ENCODE measurements around the gene VWF. TPM values are rescaled to one million over a fixed set of nuclear protein-coding genes. Genes with fewer than 3 reads are reported as not detected.

VWF gene
- total RNA-seq, 1 donor from 2014 or later: 275 TPM

GRCh38 chr12:5946388-5946787 lies 178.1 kb downstream of the VWF start:
- no peak for DNase-seq
- ATAC-seq: no peak
- intact Hi-C loops (cut with micrococcal nuclease): no loop called here

- intact Hi-C loops (cut with micrococcal nuclease): no loop called here
- DNase-seq: peak; percentile 40
- ATAC-seq: peak; percentile 82
Measured at GRCh38 chr12:5945071-5946008, 179.1 kb downstream of the VWF start, which contains the start of gene ANO2. ANO2 (minus strand) TSS chr12:5945259; CDS start chr12:5945217, 42 bp downstream.

- no peak for ATAC-seq
- intact Hi-C loops (cut with micrococcal nuclease): no loop called here
Measured at GRCh38 chr12:5944688-5945070, 179.8 kb downstream of the VWF start.

GRCh38 chr12:5944053-5944452 lies 180.4 kb downstream of the VWF start:
- ATAC-seq: no peak
- intact Hi-C loops (cut with micrococcal nuclease): no loop called here
- no peak for DNase-seq

More at GRCh38 chr12:5944688-5945070, 179.8 kb downstream of the VWF start:
- DNase-seq: no peak

- DNase-seq (no peak), ATAC-seq (no peak)
- intact Hi-C loops (cut with micrococcal nuclease): no loop called here
Measured at GRCh38 chr12:5941907-5942306, 182.6 kb downstream of the VWF start.

DNA sequence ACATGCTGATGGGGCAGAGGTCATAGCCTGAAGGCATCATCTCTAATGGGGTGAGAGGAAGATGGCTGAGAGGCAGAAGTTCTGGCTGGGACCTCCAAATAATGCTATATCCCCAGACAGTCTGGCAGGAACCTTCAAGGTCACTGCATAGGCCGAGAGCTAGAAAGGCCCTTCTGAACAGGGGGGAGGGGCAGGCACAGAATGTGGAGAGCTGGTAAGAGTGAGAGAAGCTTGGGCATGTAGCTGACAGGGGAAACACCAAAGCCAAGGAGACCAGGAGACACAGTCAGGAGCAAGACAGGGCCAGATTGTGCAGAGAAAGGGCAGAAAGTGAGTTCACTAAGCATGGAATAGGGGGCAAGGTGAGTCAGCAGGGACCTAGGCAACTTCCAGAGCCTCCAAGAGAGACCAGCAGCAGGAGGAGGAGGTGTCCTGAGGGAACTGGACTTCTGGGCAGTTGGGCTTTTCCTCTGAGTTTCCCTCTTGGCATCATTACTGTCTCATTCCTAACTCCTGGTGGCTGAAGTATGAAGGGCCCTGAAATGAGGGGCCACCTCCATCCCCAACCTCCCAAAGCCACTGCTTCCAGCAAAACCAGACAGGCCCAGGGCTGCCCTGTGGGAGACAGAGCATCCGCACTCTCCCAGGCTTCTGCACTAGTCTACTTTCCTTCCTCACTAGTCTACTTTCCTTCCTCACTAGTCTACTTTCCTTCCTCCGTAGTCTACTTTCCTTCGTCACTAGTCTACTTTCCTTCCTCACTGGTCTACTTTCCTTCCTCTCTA lies 196.5 kb downstream of the VWF start:
- DNase-seq (no peak), ATAC-seq (no peak)
- intact Hi-C loops (cut with micrococcal nuclease): no loop called here

- intact Hi-C loops (cut with micrococcal nuclease): no loop called here
- DNase-seq: no peak
- no peak for ATAC-seq
Measured at GRCh38 chr12:5925646-5926045, 198.8 kb downstream of the VWF start.

GRCh38 chr12:5924342-5924741 lies 200.1 kb downstream of the VWF start:
- no peak for ATAC-seq
- intact Hi-C loops (cut with micrococcal nuclease): no loop called here
- no peak for DNase-seq

DNA sequence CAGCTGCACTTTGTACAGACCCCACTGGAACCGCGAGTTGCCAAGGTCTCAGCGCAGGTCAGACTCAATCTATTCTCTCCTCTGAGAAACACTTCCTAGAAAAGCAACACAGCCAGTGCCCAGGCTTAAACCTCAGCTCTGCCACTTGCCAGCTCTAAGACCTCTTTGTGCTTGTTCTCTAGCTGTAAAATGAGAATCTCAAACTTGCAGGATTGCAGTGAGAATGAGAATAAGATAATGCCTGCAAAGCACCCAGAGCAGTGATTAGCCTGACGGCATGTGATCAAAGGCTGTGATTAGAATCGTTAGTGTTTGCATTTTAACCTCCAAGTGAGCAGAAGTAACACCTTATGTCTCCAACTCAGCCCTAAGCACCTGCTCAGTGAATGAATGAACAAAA lies 200.7 kb downstream of the VWF start:
- no peak for ATAC-seq
- no peak for DNase-seq
- intact Hi-C loops (cut with micrococcal nuclease): no loop called here

GRCh38 chr12:5923043-5923605 lies 201.3 kb downstream of the VWF start:
- DNase-seq: no peak
- ATAC-seq: no peak
- intact Hi-C loops (cut with micrococcal nuclease): no loop called here

DNA sequence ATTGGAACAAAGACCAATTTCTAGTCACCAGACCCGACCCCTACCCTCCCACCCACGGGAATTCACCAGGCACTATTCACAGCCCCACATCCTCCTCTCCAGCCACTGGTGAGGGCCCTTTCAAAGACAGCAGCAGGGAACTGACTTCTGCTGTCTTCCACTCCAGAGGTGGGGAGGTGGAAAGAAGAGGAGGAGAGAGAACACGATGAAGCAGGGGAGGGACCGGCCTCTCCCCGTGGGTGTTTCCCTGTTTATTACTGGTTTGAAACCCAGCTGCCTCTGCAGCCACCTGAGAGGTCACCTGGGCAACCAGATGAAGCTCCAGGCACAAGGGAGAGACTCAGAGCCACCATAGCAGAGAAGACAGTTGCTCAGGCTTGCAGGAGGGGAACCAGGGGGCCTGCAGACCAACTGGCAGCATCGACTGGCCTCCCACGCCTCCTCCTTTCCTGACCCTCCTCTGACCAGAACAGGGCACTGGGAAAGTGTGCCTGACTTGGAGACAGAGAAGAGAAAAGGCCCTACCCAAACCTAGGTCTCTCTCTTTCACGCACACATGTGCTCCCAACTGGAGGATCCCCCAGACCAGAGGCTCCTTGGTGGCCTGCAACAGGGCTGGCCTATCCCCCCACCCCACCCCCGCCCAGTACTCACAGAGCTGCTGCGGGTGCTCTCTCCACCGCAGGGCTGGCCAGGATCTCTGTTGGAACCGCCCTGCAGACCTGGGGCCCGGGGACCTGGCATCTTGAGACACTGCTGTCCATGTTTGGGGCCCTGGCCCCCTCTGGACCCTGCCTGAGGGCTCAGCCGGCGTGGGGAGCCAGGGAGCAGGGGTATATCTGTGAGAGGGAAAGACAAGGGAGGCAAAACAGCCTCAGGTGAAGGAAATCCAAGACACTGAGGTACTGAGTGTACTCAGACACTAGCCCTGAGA lies 202.2 kb downstream of the VWF start:
- intact Hi-C loops (cut with micrococcal nuclease): no loop called here
- no peak for ATAC-seq
- DNase-seq: no peak

GRCh38 chr12:5921027-5921909 lies 203.2 kb downstream of the VWF start:
- no peak for ATAC-seq
- DNase-seq: no peak
- intact Hi-C loops (cut with micrococcal nuclease): no loop called here

- intact Hi-C loops (cut with micrococcal nuclease): no loop called here
- no peak for ATAC-seq
- DNase-seq: no peak
Measured at GRCh38 chr12:5916785-5917290, 207.6 kb downstream of the VWF start.

DNA sequence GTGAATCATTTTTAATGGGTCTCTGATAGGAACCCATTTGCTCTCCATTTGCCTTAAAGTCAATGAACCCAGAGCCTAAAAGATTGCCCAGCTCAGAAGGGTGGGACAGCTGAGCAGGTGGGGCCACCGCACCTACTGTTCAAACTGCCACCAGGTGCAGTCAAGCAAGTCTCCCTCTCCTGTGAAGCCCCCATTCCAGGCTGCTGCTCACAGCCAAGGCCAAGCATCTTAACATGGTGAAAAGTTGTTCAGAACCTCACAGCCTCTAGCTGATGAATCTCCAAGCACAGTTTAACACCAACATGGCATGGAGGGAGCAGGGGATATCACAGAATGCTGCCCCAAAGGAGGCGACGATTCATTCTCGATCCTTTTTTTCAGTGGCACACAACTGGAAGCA lies 209.0 kb downstream of the VWF start:
- ATAC-seq: no peak
- intact Hi-C loops (cut with micrococcal nuclease): no loop called here
- no peak for DNase-seq

DNA sequence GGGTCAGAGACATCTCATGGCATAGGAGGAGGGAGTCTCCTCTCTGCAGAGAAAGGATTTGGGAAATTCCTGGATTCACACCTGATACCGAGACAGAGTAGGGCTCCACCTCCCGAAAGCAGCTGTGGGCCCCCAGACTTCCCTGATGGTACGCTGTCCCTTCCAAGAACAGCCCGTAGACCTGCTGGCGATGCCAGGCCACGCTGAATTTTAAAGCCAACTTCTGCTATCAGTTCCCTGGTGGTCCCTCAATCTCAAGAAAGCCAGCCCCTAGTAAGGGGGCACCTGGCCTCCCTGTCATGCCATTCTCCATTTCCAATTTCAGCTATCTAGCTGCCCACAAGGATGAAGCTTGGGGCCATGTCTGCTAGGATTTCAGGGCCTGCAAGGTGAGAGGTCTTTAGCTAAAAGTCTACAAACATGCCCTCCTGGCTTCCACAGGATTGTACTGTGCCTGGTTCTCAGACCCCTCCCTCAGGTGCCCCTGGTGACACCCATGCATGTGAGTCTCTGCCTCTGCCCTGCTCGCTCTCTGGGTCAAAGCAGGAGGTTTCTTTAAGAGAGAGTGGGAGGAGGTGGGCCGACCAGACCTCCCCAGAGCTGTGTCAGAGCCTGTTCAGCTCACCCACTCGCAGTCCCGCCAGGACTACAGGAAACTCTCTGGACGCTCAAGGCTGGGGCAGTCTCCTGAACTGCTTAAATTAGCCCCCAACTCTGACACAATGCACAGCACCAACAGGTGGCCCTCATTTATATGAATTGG lies 209.9 kb downstream of the VWF start:
- intact Hi-C loops (cut with micrococcal nuclease): no loop called here
- DNase-seq (no peak), ATAC-seq (no peak)

- DNase-seq (no peak), ATAC-seq (no peak)
- intact Hi-C loops (cut with micrococcal nuclease): no loop called here
Measured at GRCh38 chr12:5913387-5913786, 211.1 kb downstream of the VWF start.
